ENCODE measurements around the gene SGO2.

The SGO2 gene

DNA sequence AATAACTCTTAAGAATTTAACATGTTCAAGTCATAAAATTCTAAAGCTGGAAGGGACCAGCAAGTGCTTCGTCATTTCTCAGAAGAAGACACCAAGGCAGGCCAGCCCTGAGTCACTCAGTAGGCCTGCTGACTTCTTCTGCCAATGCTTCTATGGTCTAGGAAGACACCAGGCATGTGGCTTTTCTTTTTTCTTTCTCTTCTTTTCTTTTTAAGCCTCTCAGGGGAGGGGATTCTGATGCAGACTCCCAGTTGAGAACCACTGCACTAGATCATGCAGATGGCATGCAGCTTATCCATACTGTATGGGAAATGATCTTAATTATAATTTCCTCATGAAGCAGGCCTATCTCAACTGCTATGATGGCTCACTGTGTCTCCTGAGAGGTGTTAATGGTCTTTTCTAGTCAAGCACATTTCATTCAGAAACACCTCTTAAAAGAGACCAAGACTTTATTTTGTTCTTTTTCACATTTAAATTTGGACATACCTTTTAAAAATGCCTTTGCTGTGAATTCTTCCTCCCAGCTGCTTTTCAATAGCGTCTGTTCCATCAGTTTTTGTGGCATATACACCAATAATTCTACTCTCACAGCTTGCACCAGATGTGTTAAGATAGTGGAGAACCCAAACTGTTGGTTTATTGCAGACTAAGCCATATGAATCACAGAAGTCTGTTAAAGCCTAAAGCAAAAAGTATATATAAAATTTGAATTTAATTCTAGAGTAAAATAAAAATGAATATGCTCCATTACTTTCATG is 27.4 kb upstream of the SGO2 start:
- no peak for ATAC-seq
- TF ChIP-seq, protein P1, sequence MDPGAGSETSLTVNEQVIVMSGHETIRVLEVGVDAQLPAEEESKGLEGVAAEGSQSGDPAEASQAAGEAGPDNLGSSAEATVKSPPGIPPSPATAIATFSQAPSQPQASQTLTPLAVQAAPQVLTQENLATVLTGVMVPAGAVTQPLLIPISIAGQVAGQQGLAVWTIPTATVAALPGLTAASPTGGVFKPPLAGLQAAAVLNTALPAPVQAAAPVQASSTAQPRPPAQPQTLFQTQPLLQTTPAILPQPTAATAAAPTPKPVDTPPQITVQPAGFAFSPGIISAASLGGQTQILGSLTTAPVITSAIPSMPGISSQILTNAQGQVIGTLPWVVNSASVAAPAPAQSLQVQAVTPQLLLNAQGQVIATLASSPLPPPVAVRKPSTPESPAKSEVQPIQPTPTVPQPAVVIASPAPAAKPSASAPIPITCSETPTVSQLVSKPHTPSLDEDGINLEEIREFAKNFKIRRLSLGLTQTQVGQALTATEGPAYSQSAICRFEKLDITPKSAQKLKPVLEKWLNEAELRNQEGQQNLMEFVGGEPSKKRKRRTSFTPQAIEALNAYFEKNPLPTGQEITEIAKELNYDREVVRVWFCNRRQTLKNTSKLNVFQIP (CRISPR knock-in tag; IDR thresholded peaks at IDR 0.05; ENCODE audit: borderline replicate concordance, low read depth), result no peak
- TF ChIP-seq ZNF8 (CRISPR knock-in tag; IDR thresholded peaks at IDR 0.05) (no peak), PPARA (CRISPR knock-in tag; IDR thresholded peaks at IDR 0.05; ENCODE audit: borderline replicate concordance) (no peak), ZFP3 (CRISPR knock-in tag; IDR thresholded peaks at IDR 0.05) (no peak), ZC3H10 (CRISPR knock-in tag; IDR thresholded peaks at IDR 0.05) (no peak), GLIS3 (CRISPR knock-in tag; IDR thresholded peaks at IDR 0.05) (no peak)
- TF ChIP-seq, protein P2, sequence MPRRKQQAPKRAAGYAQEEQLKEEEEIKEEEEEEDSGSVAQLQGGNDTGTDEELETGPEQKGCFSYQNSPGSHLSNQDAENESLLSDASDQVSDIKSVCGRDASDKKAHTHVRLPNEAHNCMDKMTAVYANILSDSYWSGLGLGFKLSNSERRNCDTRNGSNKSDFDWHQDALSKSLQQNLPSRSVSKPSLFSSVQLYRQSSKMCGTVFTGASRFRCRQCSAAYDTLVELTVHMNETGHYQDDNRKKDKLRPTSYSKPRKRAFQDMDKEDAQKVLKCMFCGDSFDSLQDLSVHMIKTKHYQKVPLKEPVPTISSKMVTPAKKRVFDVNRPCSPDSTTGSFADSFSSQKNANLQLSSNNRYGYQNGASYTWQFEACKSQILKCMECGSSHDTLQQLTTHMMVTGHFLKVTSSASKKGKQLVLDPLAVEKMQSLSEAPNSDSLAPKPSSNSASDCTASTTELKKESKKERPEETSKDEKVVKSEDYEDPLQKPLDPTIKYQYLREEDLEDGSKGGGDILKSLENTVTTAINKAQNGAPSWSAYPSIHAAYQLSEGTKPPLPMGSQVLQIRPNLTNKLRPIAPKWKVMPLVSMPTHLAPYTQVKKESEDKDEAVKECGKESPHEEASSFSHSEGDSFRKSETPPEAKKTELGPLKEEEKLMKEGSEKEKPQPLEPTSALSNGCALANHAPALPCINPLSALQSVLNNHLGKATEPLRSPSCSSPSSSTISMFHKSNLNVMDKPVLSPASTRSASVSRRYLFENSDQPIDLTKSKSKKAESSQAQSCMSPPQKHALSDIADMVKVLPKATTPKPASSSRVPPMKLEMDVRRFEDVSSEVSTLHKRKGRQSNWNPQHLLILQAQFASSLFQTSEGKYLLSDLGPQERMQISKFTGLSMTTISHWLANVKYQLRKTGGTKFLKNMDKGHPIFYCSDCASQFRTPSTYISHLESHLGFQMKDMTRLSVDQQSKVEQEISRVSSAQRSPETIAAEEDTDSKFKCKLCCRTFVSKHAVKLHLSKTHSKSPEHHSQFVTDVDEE (CRISPR knock-in tag; IDR thresholded peaks at IDR 0.05), result no peak

DNA sequence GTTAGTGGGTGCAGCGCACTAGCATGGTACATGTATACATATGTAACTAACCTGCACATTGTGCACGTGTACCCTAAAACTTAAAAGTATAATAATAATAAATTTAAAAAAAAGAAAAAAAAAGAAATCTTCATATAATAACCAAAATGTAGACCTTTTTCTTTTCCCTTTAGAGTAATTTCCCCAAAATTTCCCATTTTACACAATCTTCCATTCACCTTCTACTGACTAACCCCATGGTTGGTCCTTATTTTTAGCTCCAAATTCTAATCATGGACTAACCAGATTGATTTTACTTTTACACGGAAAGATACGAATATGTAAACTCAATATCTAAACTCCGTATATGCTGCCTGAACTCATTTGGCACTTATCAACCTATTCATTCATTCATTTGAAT is 23.8 kb upstream of the SGO2 start:
- no peak for ATAC-seq
- no peak for TF ChIP-seq ZFP30 (CRISPR knock-in tag; IDR thresholded peaks at IDR 0.05)
- no peak for TF ChIP-seq PPARA (CRISPR knock-in tag; IDR thresholded peaks at IDR 0.05; ENCODE audit: borderline replicate concordance)
- TF ChIP-seq RARB (CRISPR knock-in tag; IDR thresholded peaks at IDR 0.05), result no peak
- no peak for TF ChIP-seq ZFP3 (CRISPR knock-in tag; IDR thresholded peaks at IDR 0.05)
- TF ChIP-seq ARNTL (CRISPR knock-in tag; IDR thresholded peaks at IDR 0.05; ENCODE audit: borderline replicate concordance, low read depth), result no peak
- no peak for TF ChIP-seq ZNF70 (CRISPR knock-in tag; IDR thresholded peaks at IDR 0.05)
- TF ChIP-seq TOX (CRISPR knock-in tag; IDR thresholded peaks at IDR 0.05; ENCODE audit: borderline replicate concordance), result no peak
- no peak for TF ChIP-seq ZNF8 (CRISPR knock-in tag; IDR thresholded peaks at IDR 0.05)
- no peak for TF ChIP-seq ISL1 (CRISPR knock-in tag; IDR thresholded peaks at IDR 0.05)
- TF ChIP-seq TCF4 (CRISPR knock-in tag; IDR thresholded peaks at IDR 0.05; ENCODE audit: borderline replicate concordance), result no peak
- TF ChIP-seq, protein P1 (CRISPR knock-in tag; IDR thresholded peaks at IDR 0.05; ENCODE audit: borderline replicate concordance, low read depth), result no peak
- TF ChIP-seq BACH2 (CRISPR knock-in tag; IDR thresholded peaks at IDR 0.05; ENCODE audit: borderline replicate concordance), result no peak
- TF ChIP-seq, protein P3, sequence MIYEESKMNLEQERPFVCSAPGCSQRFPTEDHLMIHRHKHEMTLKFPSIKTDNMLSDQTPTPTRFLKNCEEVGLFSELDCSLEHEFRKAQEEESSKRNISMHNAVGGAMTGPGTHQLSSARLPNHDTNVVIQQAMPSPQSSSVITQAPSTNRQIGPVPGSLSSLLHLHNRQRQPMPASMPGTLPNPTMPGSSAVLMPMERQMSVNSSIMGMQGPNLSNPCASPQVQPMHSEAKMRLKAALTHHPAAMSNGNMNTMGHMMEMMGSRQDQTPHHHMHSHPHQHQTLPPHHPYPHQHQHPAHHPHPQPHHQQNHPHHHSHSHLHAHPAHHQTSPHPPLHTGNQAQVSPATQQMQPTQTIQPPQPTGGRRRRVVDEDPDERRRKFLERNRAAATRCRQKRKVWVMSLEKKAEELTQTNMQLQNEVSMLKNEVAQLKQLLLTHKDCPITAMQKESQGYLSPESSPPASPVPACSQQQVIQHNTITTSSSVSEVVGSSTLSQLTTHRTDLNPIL (CRISPR knock-in tag; IDR thresholded peaks at IDR 0.05; ENCODE audit: low read depth), result no peak
- TF ChIP-seq ESRRG (CRISPR knock-in tag; IDR thresholded peaks at IDR 0.05), result no peak

DNA sequence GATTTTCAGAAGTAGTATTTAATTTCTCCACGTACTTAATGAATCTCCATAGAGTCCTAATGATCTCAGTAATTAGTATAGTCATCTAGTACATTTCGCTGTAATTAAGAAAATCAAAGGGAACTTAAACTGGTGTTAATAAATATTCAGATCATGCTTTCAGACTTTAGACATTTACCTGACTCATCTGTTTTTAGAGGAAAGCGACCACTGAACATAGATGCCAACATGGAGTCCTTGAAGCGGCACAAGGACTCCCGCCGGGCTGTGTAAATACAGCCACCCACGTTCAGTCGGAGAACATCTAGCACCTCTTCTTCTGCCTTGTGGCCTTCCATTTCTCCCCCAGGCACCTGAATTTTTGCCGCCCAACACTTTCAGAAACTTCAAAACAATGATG is 19.3 kb upstream of the SGO2 start:
- TF ChIP-seq, protein P3 (CRISPR knock-in tag; IDR thresholded peaks at IDR 0.05; ENCODE audit: low read depth), result no peak
- ATAC-seq, result no peak

DNA sequence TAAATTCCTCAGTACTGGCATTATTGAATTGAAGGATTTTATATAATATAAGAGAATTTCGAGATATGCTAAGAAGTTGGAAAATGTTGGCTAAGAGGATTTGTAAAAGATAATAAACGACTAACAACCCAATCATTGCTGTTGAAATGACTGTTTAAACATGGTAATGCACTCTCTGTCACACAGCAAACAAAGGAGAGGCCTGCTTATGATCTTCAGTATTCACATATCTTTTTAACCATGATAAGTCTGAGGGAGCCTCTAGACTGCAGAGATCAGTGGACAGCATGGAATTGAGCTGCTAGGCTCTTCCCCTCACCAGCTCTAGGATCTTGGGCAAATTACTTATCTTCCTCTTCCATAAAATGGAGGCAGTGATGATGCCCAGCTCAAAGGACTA is 18.8 kb upstream of the SGO2 start:
- ATAC-seq, result no peak
- no peak for TF ChIP-seq ZNF8 (CRISPR knock-in tag; IDR thresholded peaks at IDR 0.05)
- no peak for TF ChIP-seq ZNF70 (CRISPR knock-in tag; IDR thresholded peaks at IDR 0.05)
- TF ChIP-seq GLIS3 (CRISPR knock-in tag; IDR thresholded peaks at IDR 0.05), result no peak

Measured in SK-N-SH treated with all-trans-retinoic acid at 6 μM for 48 hours (cell line).